Measurements from ENCODE around the gene TTC7B.

DNA sequence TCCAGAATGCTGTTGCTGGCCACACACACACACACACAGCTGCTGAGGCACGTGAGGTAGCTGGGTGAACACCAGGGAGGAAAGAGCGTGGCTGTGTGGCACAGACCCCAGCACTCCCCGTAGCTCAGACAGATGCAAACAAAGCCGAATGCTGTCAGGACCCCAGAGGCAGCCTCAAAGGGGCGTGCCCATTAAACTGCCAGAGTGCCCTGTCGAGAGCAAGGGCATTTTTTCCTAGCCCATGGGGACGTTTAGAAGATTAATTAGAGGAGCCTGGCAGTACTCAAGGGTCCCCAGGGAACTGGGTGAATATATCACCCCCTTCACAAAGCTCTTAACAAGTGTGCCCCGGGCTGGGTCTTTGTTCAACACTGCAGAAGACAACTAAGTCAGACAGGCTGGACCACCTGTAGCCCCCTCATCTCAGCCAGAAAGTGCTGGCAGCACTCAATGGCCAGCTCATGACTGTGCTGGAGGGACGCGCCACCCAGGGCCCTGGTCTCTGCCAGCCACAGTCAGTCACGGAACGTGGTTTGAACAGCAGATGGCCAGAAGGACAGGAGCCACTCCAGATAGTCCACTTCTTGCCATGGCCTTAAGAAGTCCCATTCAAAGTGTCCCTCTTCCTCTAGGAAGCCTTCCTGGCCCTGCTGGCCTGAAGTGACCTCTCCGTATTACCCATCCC is 37.5 kb downstream of the TTC7B start:
- TF ChIP-seq, protein P1, sequence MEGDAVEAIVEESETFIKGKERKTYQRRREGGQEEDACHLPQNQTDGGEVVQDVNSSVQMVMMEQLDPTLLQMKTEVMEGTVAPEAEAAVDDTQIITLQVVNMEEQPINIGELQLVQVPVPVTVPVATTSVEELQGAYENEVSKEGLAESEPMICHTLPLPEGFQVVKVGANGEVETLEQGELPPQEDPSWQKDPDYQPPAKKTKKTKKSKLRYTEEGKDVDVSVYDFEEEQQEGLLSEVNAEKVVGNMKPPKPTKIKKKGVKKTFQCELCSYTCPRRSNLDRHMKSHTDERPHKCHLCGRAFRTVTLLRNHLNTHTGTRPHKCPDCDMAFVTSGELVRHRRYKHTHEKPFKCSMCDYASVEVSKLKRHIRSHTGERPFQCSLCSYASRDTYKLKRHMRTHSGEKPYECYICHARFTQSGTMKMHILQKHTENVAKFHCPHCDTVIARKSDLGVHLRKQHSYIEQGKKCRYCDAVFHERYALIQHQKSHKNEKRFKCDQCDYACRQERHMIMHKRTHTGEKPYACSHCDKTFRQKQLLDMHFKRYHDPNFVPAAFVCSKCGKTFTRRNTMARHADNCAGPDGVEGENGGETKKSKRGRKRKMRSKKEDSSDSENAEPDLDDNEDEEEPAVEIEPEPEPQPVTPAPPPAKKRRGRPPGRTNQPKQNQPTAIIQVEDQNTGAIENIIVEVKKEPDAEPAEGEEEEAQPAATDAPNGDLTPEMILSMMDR (IDR thresholded peaks at IDR 0.05) = no peak
- no peak for TF ChIP-seq POLR2A (IDR thresholded peaks at IDR 0.05)

All from prostate gland (tissue), 2 donors.